ENCODE data around the gene SNAP29.
"Not testable (repeated sequence)": the region's sequence is repeated elsewhere in the genome, so short reads cannot be mapped to it uniquely, and the experiment has no call there.

SNAP29 gene

GRCh38 chr22:20885017-20885556 lies 26.3 kb downstream of the SNAP29 start:
- no peak for TF ChIP-seq CTCF (IDR thresholded peaks at IDR 0.05; ENCODE audit: low read depth, low read length, missing control alignments)
- no peak overlapping the region for H3K4me3 ChIP-seq (ENCODE audit: low read depth, low read length)
- in situ Hi-C loops (cut with HindIII; ENCODE audit: low sequenced_read_pairs): loop anchor here (10.0 kb wide), 1 partner anchor 100 kb away; the partner anchor contains the start of gene LZTR1
- no peak for DNase-seq (ENCODE audit: low read depth)

- peak; percentile 94 for TF ChIP-seq CTCF (IDR thresholded peaks at IDR 0.05; ENCODE audit: low read depth, low read length, missing control alignments)
- in situ Hi-C loops (cut with HindIII; ENCODE audit: low sequenced_read_pairs): loop anchor here (10.0 kb wide), 1 partner anchor 99 kb away; the partner anchor contains the start of gene LZTR1
- H3K4me3 ChIP-seq (ENCODE audit: low read depth, low read length): no peak overlapping the region
- DNase-seq (ENCODE audit: low read depth): peak; percentile 49
Observed at GRCh38 chr22:20885557-20886323, 26.9 kb downstream of the SNAP29 start.

GRCh38 chr22:20887375-20887774 lies 28.6 kb downstream of the SNAP29 start:
- no peak for TF ChIP-seq CTCF (IDR thresholded peaks at IDR 0.05; ENCODE audit: low read depth, low read length, missing control alignments)
- in situ Hi-C loops (cut with HindIII; ENCODE audit: low sequenced_read_pairs): loop anchor here (10.0 kb wide), 1 partner anchor 97 kb away; the partner anchor contains the start of gene LZTR1
- no peak for DNase-seq (ENCODE audit: low read depth)
- H3K4me3 ChIP-seq (ENCODE audit: low read depth, low read length): no peak overlapping the region

- in situ Hi-C loops (cut with HindIII; ENCODE audit: low sequenced_read_pairs): loop anchor here (10.0 kb wide), 1 partner anchor 96 kb away; the partner anchor contains the start of gene LZTR1
- no peak for TF ChIP-seq CTCF (IDR thresholded peaks at IDR 0.05; ENCODE audit: low read depth, low read length, missing control alignments)
- H3K4me3 ChIP-seq (ENCODE audit: low read depth, low read length): no peak overlapping the region
- no peak for DNase-seq (ENCODE audit: low read depth)
Observed at GRCh38 chr22:20889025-20889704, 30.4 kb downstream of the SNAP29 start.

GRCh38 chr22:20889904-20890540 lies 31.2 kb downstream of the SNAP29 start:
- in situ Hi-C loops (cut with HindIII; ENCODE audit: low sequenced_read_pairs): loop anchor here (10.0 kb wide), 1 partner anchor 95 kb away; the partner anchor contains the start of gene LZTR1
- H3K4me3 ChIP-seq (ENCODE audit: low read depth, low read length): no peak overlapping the region
- DNase-seq (ENCODE audit: low read depth): no peak
- TF ChIP-seq CTCF (IDR thresholded peaks at IDR 0.05; ENCODE audit: low read depth, low read length, missing control alignments): no peak

GRCh38 chr22:20890975-20891374 lies 32.2 kb downstream of the SNAP29 start:
- in situ Hi-C loops (cut with HindIII; ENCODE audit: low sequenced_read_pairs): no loop called here

GRCh38 chr22:20897737-20898136 lies 38.9 kb downstream of the SNAP29 start:
- H3K4me3 ChIP-seq (ENCODE audit: low read depth, low read length); in situ Hi-C loops (cut with HindIII; ENCODE audit: low sequenced_read_pairs); DNase-seq (ENCODE audit: low read depth): not testable (repeated sequence)

More at GRCh38 chr22:20890975-20891374, 32.2 kb downstream of the SNAP29 start:
- no peak for DNase-seq (ENCODE audit: low read depth)
- H3K4me3 ChIP-seq (ENCODE audit: low read depth, low read length): no peak overlapping the region
- no peak for TF ChIP-seq CTCF (IDR thresholded peaks at IDR 0.05; ENCODE audit: low read depth, low read length, missing control alignments)

Measured in astrocyte of the cerebellum (primary cell).